Testis (tissue), 2 donors: ENCODE results near the gene PPP1R13L.

Experiments used
- POLR2A ChIP-seq: fragments of 450-650 bp; IDR thresholded peaks from one replicate; pipeline ENCODE4 v1.6.1; 2017; ENCODE audit warnings: antibody characterized with exemption, mild to moderate bottlenecking, moderate library complexity
- TF ChIP-seq, protein P1 (sequence below), 3 experiments: fragments of 450-650 bp in 2 of 3; fragments of 200-600 bp in 1 of 3; sonication (generic) in 1 of 3; IDR thresholded peaks; one replicate each; pipeline ENCODE4 v1.5.1; 2016 to 2019; ENCODE audit warnings: antibody characterized with exemption in 3 of 3, mild to moderate bottlenecking in 2 of 3, moderate library complexity in 1 of 3

DNA sequence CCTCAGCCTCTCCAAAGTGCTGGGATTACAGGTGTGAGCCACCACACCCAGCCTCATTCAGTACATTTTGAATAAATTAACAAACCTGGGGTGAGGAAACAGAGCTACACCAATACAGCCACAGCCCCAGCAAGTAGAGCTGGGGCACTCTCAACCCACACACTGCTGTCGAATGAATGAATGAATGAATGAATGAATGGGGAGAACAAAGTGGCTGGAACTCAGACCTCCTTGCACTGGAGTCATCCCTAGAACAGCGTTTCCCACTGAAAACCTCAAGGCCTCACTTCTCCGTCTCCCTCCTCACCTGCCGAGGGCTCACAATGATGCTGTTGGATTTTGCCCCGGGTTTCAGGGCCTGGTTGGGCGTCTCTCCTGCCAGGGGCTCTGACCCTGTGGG is 16.0 kb upstream of the PPP1R13L start:
- TF ChIP-seq, protein P1, sequence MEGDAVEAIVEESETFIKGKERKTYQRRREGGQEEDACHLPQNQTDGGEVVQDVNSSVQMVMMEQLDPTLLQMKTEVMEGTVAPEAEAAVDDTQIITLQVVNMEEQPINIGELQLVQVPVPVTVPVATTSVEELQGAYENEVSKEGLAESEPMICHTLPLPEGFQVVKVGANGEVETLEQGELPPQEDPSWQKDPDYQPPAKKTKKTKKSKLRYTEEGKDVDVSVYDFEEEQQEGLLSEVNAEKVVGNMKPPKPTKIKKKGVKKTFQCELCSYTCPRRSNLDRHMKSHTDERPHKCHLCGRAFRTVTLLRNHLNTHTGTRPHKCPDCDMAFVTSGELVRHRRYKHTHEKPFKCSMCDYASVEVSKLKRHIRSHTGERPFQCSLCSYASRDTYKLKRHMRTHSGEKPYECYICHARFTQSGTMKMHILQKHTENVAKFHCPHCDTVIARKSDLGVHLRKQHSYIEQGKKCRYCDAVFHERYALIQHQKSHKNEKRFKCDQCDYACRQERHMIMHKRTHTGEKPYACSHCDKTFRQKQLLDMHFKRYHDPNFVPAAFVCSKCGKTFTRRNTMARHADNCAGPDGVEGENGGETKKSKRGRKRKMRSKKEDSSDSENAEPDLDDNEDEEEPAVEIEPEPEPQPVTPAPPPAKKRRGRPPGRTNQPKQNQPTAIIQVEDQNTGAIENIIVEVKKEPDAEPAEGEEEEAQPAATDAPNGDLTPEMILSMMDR (IDR thresholded peaks at IDR 0.05) = no peak
- TF ChIP-seq POLR2A = no peak
